Psoas muscle (tissue), 8 donors: ENCODE results near the gene ZNF208. TPM values are rescaled to one million over a fixed set of nuclear protein-coding genes. Genes with fewer than 3 reads are reported as not detected.
"Not testable (repeated sequence)": the region's sequence is repeated elsewhere in the genome, so short reads cannot be mapped to it uniquely, and the experiment has no call there.

Experiments used
- ATAC-seq, 4 donors: fragments of 200-7000 bp; cut with Tn5 transposase; one replicate each; pipeline ENCODE4 v1.9.1; 2020; ENCODE audit warnings: moderate library complexity in 3 of 4, mild to moderate bottlenecking in 2 of 4
- DNase-seq, 2 donors: peaks; one replicate each; pipeline ENCODE4 v3.0.0-alpha.2; 2020
- H3K27ac ChIP-seq: fragments of 200-600 bp; one replicate; pipeline ENCODE4 v1.8.0; 2022
- H3K27me3 ChIP-seq, 3 donors: fragments of 200-600 bp in 1 of 3; one replicate each; pipeline versions ENCODE4 v1.6.1 to v1.8.0; 2013 to 2022; ENCODE audit warnings: low read length in 2 of 3, mild to moderate bottlenecking in 2 of 3, moderate library complexity in 1 of 3; ENCODE audit not compliant: insufficient read depth in 3 of 3
- H3K36me3 ChIP-seq, 2 donors: fragments of 200-600 bp in 1 of 2; one replicate each; pipeline versions ENCODE4 v1.6.1 to v1.8.0; 2013 to 2022; ENCODE audit warnings: low read depth in 1 of 2, mild to moderate bottlenecking in 1 of 2, moderate library complexity in 1 of 2; ENCODE audit not compliant: insufficient read depth in 1 of 2
- H3K4me1 ChIP-seq: fragments of 200-600 bp; one replicate; pipeline ENCODE4 v1.8.0; 2022
- H3K4me3 ChIP-seq: fragments of 200-600 bp; one replicate; pipeline ENCODE4 v1.8.0; 2022; ENCODE audit warnings: mild to moderate bottlenecking
- H3K9me3 ChIP-seq: fragments of 200-600 bp; one replicate; pipeline ENCODE4 v1.8.0; 2022
- WGBS, 3 donors: extraction: QIAGEN DNeasy Blood & Tissue Kit; methylation state at CpG; one replicate each; pipeline versions ENCODE4 v1.1.6 to v1.1.7; 2013; 5-methylcytosine and 5-hydroxymethylcytosine counted together
- intact Hi-C, 2 donors: fragments of 100-400 bp; cut with DNase I; formaldehyde crosslinking; loops; one replicate each; pipeline versions ENCODE4 v1.11.0 to v1.14.2; 2022
- long read RNA-seq, 2 donors: library from polyadenylated mRNA; unstranded; transcript quantifications; one replicate each; pipeline ENCODE4 v2.0.0, GENCODE V29; 2021
- polyA plus RNA-seq, 3 donors: library from polyadenylated mRNA; stranded (reverse); fragments of 200-250 nt; gene quantifications; one replicate each; pipeline ENCODE4 v1.2.3, GENCODE V29; 2013
- total RNA-seq, 4 donors: library from RNA; stranded (reverse); fragmentation: NEBNext Ultra II Directional in 2 of 4; extraction: Animal tissue kit (Norgen Biotek cat#: 25700) in 2 of 4; gene quantifications; one replicate each; pipeline versions ENCODE4 v1.2.1 to v1.2.4, GENCODE V29; 2021 to 2023
- TF ChIP-seq, protein P1 (sequence below): fragments of 200-600 bp; IDR thresholded peaks from one replicate; pipeline ENCODE4 v1.8.0; 2022; ENCODE audit warnings: antibody characterized with exemption
- donor health status: healthy with polysubstance abuse.
- donor health status: DM: no; HTN: no; CAD: no; lungs with moderate emphysema.
- donor health status: Bipolar disorder and iron deficiency.
- donor health status: healthy.
- donor health status: DM: yes; HTN: yes; CAD: no.
- donor health status: DM: no; HTN: no; CAD: no.
- donor health status: DM: no; HTN: no; CAD: no.
- donor health status: DM: yes; HTN: yes; CAD: no.

The ZNF208 gene
- 1 to 10 TPM in 1 of 4 donors, under 1 TPM in 3; 0.44 to 1.2 (median 0.72) TPM for total RNA-seq
- under 1 TPM; 0.04 to 0.25 (median 0.19) TPM for polyA plus RNA-seq
- long read RNA-seq, donor 1, result 0 reads
- long read RNA-seq, donor 2, result 0 reads

DNA sequence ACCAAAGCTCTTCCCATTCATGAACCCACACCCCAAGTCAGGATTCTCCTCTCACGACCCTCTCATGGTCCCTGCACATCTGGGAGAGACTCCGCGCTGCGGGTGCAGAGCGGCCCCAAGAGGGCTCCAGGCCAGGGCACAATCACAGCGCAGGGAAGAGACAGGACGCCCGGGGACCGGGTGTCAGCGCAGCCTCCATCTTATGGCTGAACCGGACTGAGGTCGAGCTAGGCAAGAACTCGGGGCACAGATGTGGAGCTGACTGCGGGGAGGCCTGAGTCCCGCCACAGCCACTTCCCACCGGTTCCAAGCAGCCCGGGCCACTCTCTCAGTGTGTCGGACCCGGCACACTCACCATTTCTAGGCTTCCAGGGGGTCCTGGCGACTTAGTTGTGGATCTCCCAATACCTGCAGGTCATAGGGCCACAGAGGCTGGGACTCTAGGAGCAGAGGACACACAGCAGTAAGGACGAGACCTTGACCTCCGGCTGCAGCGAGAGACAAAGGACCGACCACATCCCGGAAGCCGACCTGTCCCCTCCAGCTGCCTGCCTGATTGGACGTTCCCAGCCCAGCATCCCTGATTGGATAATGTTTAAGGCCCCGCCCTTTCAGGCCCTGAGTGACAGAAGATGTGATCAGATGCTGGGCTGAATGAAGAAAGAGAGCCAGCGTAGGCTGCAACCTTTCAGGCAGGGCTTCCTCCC, at the start of gene ZNF208:
ZNF208 (minus strand) TSS at position 507 of the 707 bp plus-strand sequence; CDS start at position 358, 149 bp downstream.
- ATAC-seq, result peak in 3 of 4 donors; percentile 36 to 46 (median 44)
- H3K9me3 ChIP-seq, result not testable (repeated sequence)
- 6 to 8% (median 6%) methylated on average over 23 to 29 of the region's 29 CpGs for WGBS, 3 donors

DNA sequence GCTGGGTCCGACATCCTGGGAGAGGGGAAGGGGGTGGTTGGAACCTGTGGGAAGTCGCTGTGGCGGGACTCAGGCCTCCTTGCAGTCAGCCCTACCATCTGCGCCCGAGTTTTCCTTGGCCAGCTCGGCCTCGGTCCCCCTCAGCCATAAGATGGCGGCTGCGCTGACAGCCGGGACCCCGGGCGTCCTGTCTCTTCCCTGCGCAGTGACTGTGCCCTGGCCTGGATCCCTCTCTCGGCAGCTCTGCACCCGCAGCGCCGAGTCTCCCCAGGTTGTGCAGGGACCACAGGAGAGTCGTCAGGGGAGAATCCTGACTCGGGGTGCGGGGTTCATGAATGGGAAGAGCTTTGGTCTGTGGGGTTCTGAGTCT, 41.9 kb upstream of the ZNF208 start:
- ATAC-seq (no peak), DNase-seq (peak; percentile 15 to 46)
- WGBS, 3 donors, result 2 to 3% (median 3%) methylated on average over 20 of the region's 20 CpGs
- Histone ChIP-seq H3K9me3 (no peaks in the 10 kb centered on the region), H3K36me3 (no peaks in the 10 kb centered on the region), H3K4me1 (no peaks in the 10 kb centered on the region), H3K27me3 (no peaks in the 10 kb centered on the region), H3K27ac (no peak overlapping the region), H3K4me3 (peak overlapping the region; percentile 57)
- TF ChIP-seq, protein P1, sequence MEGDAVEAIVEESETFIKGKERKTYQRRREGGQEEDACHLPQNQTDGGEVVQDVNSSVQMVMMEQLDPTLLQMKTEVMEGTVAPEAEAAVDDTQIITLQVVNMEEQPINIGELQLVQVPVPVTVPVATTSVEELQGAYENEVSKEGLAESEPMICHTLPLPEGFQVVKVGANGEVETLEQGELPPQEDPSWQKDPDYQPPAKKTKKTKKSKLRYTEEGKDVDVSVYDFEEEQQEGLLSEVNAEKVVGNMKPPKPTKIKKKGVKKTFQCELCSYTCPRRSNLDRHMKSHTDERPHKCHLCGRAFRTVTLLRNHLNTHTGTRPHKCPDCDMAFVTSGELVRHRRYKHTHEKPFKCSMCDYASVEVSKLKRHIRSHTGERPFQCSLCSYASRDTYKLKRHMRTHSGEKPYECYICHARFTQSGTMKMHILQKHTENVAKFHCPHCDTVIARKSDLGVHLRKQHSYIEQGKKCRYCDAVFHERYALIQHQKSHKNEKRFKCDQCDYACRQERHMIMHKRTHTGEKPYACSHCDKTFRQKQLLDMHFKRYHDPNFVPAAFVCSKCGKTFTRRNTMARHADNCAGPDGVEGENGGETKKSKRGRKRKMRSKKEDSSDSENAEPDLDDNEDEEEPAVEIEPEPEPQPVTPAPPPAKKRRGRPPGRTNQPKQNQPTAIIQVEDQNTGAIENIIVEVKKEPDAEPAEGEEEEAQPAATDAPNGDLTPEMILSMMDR, result no peak
- intact Hi-C loops, result no loop called here

More for the DNA sequence above, at the start of gene ZNF208:
- H3K27ac ChIP-seq, intact Hi-C loops, H3K36me3 ChIP-seq, H3K27me3 ChIP-seq, H3K4me1 ChIP-seq: not testable (repeated sequence)
- peak within 1 kb of the TSS; percentile 53 for H3K4me3 ChIP-seq
- DNase-seq, result peak; percentile 40 to 54

DNA sequence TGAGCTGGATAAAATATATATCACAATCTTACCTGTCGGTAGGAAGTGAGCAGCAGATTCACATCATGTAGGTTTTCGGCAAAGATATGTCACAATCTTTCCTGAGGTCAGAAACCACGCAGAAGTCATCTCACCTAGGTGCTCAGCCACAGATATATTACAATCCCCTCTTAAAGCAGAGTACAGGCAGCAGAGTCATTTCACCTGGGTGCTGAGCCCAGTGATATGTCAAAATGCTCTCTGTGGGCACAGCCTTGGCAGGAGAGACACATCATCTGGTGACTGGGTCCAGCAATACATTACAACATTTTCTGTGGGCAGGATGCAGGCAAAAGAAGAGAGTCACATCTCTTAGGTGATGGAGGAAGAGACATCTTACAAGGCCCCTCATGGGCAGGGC, 30.4 kb upstream of the ZNF208 start:
- H3K27ac ChIP-seq, ATAC-seq, intact Hi-C loops, H3K36me3 ChIP-seq, H3K27me3 ChIP-seq, H3K9me3 ChIP-seq, H3K4me3 ChIP-seq, DNase-seq, H3K4me1 ChIP-seq: not testable (repeated sequence)
- WGBS, 3 donors, result 64 to 80% (median 71%) methylated on average over 3 of the region's 3 CpGs

DNA sequence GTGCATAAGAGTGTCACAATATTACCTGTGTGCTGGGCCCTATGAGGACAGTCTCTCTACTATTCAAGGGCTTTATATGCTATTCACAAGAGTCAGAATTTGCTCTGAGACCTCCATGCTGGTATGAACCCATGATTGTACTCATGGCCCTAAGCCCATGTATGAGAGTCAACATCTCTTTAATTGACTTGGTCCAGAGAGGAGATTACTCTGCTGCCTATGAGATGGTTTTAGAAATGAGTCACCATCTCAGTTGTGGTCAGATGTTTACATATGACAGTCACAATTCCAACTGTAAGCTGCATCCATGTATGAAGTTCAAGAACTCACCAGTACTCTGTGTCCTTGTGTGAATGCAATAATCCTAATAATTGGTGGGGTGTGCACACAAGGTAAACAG, 19.9 kb upstream of the ZNF208 start:
- TF ChIP-seq, protein P1, result no peak
- no peaks in the 10 kb centered on the region for H3K36me3 ChIP-seq
- no peaks in the 10 kb centered on the region for H3K4me1 ChIP-seq
- no peak overlapping the region for H3K27ac ChIP-seq
- ATAC-seq (no peak), DNase-seq (no peak)
- intact Hi-C loops, result no loop called here
- no peaks in the 10 kb centered on the region for H3K9me3 ChIP-seq
- H3K4me3 ChIP-seq, result no peak overlapping the region
- H3K27me3 ChIP-seq, result no peaks in the 10 kb centered on the region

DNA sequence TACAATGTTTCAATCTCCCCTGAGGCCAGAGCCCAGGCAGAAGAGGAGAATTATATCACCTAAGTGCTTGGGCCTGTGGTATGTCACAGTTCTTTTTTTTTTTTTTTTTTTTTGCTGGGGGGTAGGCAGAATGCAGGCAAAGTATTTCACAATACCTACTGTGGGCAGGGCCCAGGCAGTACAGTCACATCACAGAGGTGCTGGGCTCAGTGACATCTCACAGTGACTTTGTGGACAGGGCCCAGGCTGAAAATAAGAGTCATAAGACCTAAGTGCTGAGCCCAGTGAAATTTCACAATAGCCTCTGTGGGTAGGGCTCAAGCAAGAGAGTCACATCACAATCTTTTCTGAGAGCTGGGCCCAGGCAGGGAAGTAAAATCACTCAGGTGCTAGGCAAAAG, 15.9 kb upstream of the ZNF208 start:
- H3K36me3 ChIP-seq, result no peaks in the 10 kb centered on the region
- intact Hi-C loops, result no loop called here
- H3K9me3 ChIP-seq, result no peaks in the 10 kb centered on the region
- H3K4me3 ChIP-seq, result no peak overlapping the region
- H3K27ac ChIP-seq, result no peak overlapping the region
- ATAC-seq (no peak), DNase-seq (no peak)
- no peaks in the 10 kb centered on the region for H3K4me1 ChIP-seq
- H3K27me3 ChIP-seq, result no peaks in the 10 kb centered on the region
- TF ChIP-seq, protein P1, result no peak

DNA sequence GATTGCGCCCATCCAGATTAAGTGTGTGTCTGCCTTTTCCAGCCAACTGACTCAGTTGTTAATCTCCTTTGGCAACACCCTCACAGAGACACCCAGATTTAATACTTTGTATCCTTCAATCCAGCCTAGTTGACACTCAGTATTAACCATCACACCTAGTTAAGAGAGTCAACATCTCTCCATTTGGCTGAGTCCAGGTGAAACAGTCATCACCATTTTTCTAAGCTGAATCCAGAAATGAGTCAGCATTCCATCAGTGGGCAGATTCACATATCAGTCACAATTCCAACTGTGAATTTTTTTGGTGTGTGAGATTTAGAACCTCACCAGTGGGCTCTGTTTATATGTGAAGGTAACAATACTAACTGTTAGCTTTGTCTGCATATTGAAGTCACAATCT, 14.8 kb upstream of the ZNF208 start:
- H3K36me3 ChIP-seq, H3K27me3 ChIP-seq, H3K9me3 ChIP-seq, H3K4me1 ChIP-seq, intact Hi-C loops, H3K27ac ChIP-seq, ATAC-seq, DNase-seq, H3K4me3 ChIP-seq: not testable (repeated sequence)
- 95 to 100% (median 100%) methylated on average over 1 of the region's 1 CpG for WGBS, 3 donors
